Muscle of back (tissue), 11 donors: ENCODE measurements around the gene SLC2A4. TPM values are rescaled to one million over a fixed set of nuclear protein-coding genes. Genes with fewer than 3 reads are reported as not detected.
"Not testable (repeated sequence)": the region's sequence is repeated elsewhere in the genome, so short reads cannot be mapped to it uniquely, and the experiment has no call there.

Experiments
- DNase-seq, 3 donors: peaks; one replicate each; pipeline versions ENCODE4 v3.0.0 to v3.0.0-alpha.2; 2013
- polyA plus RNA-seq, 10 donors: library from polyadenylated mRNA; unstranded; fragments of 120-200 nt; gene quantifications; one replicate each; pipeline ENCODE4 v1.2.1, GENCODE V29; 2013; ENCODE audit not compliant: insufficient read length in 10 of 10

Gene SLC2A4
- polyA plus RNA-seq, 10 donors: 7.7 to 32.4 (median 26.1) TPM

DNA sequence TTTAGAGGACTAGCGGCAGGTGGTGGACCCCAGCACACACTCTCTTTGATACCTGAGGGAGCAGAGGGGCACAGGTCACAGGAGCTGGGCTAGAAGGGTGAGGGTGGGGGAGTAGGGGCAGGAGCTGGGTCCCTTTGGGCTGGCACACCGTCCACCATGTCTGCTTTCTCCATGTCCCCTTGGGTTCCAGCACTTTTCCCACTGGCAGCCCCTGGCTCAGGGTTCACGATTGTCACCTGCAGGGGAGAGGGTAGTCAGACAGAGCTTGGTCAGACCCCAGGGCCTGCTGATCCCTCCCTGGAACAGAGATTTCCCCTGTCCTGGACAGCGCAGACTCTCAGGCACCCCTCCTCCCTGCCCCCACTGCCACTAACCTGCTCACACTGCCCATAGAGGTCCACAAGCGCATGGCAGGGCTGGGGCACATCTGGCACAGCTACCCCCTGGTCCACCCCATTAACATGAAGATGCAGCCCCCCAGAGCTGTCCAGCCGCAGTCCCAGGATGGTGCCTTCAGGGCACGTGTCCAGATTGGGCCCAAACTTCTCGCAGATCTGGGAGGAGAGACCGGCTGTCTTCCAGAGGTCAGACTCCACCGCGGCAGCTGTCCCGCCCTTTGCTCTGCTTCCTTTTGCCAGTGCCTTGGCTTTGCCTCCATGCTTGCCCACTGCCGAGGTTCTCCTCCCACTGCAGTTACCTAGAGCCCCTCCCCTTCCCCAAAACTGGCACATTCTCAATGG is 36.8 kb downstream of the SLC2A4 start:
- no peak for DNase-seq

DNA sequence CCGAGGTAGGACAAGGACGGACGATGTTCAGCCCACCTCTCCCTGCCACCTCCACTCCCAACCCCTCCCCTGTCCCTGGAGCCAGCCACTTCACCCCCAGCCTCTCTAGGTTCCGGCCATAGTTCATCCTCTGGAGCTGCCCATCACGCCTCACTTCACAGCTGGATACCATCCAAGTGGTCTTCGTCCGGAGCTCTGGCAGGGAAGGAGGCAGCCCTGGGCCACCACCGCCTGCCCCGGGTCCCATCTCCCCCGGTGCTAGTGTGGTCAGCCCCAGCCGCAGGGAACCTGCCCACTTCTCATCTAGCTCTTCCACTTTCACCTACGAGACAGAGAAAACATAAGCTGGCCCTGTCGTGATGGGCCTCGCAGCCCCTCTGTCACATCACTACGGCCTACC is 39.9 kb downstream of the SLC2A4 start:
- DNase-seq: no peak

DNA sequence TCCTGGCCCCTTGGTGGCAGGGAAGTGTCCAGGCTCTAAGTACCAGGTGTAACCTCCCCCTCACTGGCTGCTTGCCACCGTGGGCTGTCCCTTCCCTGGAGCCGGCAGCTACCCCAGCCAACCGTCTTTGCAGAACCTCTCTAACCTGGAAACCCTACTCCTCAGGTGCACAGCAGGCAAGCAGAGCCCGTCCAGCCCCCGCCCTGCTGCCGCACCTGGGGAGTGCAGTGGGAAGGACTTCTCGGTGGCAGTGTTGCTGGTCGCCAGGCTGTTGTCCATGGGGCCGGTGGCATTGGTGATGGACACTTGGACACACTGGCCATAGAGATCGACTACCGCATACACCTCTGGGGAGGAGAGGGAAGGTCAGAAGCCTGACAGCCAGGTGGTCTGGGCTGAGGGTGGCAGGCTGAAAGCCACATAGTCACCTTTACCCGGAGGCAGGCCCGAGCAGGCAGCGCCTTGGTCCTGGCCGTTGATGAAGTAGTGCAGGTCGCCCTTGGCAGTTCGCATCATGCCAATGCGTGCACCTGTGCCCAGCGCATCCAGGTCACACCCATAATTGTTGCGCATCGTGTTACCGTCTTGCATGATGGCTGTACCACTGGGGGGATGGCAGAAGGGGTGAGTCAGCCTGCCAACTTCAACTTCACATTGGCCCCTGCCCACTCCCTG is 41.1 kb downstream of the SLC2A4 start:
- DNase-seq: no peak

DNA sequence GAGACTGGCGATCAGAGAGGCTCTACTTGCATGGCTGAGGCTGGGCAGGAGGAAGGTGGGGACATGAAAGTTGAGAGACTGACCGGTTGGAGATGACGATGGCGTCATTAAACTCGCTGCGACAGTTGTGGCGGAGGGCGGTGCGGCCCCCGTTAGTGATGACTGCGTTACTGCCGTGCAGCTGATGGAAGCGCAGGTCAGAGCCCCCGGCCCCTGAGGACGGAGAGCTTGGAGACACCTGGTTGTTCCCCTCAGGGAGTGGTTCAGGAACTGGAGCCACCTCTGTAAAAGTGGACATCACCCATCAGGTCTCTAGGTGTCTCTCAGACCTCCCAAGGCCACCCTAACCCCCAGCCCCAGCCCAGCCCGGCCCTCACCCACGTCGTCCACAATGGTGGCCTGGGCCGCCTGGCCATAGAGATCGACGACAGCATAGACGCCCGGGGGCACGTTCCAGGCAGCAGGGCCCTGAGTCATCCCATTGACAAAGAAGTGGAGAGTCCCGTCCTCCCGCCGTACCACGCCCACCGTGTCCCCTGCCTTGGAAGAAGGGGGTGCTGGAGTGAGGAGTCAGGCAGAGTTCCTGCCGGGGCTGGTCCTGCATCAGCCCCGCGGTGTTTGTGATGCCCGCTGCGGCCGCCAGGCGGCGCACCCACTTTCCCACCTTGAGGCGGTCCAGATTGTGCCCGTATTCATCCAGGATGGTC is 42.4 kb downstream of the SLC2A4 start:
- DNase-seq: peak in 1 of 3 donors; percentile 59

DNA sequence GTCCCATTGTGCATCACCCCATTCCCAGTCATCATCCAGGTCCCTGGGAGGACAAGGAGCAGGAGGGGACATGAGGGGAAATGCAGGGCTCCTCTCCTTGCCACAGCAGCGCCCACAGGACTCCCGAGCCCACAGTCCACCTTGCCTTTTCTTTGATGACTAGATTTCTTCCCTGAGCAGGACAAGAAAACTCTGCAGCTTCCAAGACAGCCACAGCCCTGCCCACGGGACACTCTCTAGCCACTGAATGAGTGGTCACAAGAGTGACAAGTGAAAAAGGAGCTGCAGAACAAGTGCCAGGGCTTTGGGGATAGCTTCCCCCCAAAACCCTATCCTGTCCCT is 42.9 kb downstream of the SLC2A4 start:
- no peak for DNase-seq

DNA sequence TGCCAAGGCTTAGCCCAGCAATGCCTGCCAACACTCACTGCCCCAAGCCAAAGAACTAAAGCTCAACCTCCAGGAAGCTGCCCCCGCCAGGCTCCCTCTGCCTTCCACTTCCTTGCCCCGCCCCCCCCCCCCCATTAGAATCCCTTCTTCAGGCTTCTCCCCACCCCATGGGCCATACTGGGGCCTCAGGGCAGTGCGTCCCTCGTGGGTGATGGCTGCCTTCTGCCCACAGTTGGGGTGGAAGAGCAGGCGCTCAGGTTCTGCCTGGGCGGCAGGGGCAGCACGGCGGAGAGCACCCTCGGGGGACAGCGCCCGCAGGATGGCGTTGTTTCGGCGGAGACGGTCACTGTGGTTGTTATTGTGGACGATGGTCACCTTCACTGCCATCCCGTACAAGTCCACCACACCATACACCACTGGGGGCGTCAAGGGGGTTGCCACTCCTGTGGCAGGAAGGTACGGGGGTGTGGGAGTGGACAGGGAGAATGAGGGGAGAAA is 43.6 kb downstream of the SLC2A4 start:
- DNase-seq: no peak

DNA sequence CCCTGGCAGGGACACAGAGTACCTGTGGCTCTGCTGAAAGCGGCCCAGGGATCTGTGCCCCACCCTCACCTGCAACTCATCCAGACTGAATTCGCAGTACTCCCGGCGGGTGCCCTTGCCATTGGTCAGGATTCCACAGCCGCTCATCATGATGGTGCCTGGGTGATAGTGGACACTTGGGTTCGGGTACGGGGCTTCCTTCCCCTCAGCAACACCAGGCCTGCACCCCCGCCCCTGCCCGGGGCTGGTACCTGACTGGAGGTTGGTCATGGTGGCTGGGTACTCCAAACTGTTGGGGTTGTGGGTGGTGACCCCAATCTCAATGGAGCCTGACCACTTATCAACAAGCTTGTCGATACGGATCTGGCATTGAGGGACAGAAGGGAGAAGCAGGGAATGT is 44.7 kb downstream of the SLC2A4 start:
- no peak for DNase-seq

DNA sequence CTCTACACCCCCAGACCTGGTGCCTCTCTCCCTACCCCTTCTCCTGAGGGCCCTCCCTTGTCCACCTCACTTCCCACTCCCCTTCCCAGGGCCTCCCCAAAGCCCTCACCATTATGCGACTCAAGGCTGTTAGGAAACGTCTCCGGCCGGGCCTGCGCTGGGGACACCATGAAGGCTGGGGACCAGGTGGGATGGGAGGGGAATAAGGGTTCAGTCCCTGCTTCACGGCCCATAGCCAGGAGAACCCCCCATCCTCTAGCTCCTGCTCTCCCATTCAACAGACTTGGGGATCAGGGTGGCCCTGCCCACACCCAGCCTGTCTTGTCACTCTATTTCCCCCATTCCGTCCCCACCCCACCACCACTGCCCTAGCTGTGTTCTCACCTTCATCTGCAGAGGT is 45.5 kb downstream of the SLC2A4 start:
- DNase-seq: no peak

DNA sequence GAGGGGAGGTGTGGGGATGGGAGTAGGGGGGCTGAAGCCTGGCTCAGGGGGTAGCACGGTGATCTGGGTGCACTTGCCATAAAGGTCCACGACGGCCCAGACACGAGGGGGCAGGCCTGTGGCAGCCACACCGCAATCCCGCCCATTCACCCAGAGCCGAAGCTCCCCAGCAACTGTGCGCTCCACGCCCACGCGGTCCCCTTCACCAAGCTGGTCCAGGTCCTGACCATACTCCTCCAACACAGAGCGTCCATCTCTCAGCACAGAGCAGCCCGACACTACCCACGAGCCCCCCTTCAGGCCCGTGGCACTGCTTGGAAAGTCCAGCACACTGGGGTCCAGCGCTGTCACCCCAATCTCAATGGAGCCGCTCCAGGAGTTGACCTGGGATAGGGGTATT is 46.0 kb downstream of the SLC2A4 start:
- DNase-seq: no peak

DNA sequence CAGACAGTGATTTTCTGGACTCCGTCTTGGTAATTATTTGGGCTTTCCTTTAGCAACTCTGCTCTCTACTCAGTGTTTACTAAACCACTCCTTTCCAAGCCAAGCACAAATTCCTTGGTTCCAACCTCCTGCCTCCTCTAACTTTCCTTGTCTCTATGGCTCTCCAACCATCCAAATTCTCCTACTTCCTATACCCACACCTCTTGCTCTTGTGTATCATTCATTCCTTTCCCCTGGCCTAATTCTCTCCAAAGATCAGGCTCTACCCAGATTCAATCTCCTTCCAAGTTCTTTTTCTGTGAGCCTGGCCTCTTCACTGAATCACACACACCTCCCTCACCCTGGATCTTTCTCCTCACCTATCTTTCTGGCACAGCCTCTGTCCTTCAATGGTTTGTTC is 46.5 kb downstream of the SLC2A4 start:
- no peak for DNase-seq

DNA sequence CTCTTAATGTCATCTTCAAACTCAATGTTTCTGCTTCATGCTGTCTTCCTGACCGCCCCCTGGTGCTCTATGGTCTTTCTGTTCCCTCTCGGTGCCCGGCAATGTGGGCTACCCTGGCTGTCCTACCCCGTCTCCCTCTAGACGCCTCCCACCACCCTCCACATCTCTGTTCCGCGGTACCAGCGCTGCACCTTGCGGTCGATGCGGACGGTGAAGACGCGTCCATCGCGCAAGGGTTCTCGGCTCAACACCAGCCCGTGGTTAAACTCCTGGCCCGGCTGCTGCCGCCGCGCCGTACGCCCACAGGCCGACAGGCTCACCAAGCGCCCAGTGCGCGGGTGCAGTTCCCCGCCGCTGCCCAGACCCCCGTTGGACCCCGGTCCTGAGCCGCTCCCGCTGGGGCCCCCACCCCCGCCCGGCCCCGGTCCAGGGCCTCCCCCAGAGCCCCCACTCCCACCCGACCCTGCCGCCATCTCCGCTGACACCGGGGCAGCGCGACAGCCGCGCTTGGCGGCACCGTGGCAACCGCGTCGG is 47.4 kb downstream of the SLC2A4 start, which contains the start of gene NEURL4:
Gene NEURL4, minus strand, starts transcription at position 496 of the 534 bp plus-strand sequence. Its CDS starts 23 bp downstream, at position 473.
- DNase-seq: no peak

DNA sequence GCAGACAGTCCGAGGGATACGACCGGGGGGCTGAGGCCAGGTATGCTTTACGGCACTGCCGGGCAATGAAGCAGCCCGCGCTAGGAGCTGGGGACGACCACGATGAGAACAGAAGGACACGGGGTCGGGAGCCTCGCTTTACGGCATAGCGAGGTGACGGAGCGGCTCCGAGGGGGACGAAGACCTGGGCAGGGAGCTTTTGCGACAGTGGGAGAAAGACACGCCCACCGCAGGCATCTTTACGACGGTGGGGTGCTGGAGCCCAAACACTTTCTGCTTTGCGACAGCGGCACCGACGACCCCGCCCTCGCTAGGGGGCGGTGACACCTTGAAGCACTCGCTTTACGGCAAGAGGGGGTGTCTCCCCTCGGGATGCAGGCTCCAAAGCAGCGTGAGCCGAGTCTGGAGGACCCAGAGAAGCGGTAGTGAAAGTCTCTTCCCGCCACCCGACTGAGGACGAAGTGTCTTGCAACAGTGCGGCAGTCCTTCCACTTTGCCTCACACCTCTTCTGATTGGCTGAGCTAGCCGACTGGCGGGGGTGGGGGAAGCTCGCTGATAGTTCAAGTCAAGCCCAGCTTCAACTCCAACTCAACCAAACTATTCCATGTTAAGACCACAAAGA is 48.0 kb downstream of the SLC2A4 start:
- DNase-seq: peak; percentile 99 to 100 (median 99)

DNA sequence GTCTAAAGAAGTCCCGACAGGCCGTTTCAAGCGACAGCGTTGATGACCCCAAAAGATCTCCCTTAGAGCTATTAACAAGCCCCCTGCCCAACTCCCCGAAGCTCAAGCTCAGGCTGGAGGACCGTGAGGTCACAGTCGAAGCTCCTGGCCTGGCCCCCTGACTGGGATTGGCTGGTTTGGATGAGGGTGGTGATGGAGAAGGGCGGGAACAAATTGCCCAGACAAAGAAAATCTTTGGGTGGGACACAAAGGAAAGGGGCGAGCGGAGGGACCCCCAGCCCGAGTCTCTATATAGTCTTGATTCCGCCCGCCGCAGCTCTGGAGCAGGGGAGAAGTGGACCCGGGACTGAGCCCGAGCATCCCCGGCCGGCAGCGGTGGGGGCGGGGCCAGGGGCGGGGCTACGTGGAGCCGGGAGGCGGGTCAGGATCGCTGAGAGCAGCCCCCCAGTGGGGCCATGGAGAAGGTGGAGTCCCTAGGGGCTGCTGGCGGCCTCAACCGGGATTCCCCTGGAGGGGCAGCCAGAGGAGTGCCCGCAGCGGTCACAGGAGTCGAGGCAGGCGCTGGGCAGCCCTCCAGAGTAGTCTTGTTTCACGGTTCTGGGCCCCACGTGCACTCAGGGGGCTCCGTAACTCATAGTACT is 48.6 kb downstream of the SLC2A4 start:
- DNase-seq: peak in 2 of 3 donors; percentile 82 to 90

DNA sequence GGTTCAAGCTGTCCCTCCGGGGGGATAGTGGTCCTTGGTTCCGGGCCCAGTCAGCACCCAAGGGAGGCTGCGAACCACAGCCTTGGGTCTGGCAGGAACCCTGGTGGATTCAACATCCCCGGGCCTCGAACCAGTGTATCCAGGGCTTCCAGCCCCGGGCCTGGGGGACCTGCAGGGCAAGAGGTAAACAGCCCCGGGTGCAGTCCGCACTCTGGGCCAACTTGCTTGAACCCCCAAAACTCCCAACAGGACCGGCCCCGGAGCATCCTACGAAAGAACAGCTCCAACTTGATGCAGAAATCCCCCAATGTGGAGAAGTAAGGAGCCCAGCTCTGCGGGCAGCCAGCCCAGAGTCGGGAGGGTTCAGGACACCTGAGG is 49.1 kb downstream of the SLC2A4 start:
- no peak for DNase-seq

DNA sequence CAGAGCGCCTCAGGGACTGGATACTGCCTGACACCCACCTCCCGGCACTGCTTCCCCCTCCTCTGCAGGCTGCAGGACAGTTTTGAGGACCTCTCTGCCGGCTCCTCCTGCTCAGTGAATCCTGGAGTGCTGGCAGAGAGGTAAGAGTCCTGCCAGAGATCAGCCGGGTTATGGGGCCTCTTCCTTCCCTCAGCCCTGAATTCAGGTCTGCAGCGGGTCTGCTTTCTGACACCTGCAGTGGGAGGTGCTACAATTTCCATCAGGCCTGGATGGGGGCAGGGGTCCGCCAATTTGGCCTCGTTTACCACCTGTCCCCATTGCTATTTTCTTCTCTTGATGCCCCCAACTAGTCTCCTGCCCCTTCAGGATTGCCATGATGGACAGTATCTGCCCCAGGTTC is 50.6 kb downstream of the SLC2A4 start:
- DNase-seq: no peak

DNA sequence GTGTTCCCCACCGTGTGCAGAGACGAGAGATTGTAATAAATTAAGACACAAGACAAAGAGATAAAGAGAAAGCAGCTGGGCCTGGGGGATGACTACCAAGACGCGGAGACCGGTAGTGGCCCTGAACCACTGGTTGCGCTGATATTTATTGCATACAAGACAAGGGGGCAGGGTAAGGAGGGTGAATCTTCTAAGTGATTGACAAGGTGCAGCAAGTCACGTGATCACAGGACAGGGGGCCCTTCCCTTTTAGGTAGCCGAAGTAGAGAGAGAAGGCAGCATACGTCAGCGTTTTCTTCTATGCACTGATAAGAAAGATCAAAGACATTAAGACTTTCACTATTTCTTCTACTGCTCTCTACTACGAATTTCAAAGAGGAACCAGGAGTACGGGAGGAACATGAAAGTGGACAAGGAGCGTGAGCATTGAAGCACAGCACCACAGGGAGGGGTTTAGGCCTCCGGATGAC is 51.1 kb downstream of the SLC2A4 start:
- DNase-seq: not testable (repeated sequence)

DNA sequence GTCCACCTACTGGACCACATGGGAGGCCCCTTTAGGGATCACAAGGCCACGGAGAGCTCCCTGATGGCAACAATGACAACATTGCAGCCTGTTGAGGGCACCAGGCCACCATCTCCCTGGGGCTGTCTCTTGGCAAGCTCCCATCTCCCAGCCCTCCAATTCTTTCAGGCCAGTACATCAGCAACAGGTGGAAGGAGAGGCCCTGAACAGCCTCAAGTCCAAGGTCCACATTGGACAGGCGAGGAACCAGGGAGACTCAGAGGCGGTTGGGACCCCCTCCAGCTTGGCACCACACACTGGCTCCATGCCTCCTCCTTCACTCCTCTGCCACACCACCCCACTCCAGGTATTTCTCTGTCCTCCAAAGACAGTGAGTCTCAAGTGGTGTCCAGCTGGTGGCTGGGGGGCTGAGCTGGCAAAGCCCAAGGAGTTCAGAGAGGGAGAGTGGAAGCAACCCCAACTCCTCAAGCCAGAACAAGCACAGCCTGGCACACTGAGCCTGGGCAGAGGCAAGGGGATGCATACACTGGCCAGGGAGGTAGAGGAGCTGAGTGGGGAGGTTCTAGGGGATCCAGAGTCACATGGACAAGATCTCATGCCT is 53.5 kb downstream of the SLC2A4 start:
- DNase-seq: no peak

DNA sequence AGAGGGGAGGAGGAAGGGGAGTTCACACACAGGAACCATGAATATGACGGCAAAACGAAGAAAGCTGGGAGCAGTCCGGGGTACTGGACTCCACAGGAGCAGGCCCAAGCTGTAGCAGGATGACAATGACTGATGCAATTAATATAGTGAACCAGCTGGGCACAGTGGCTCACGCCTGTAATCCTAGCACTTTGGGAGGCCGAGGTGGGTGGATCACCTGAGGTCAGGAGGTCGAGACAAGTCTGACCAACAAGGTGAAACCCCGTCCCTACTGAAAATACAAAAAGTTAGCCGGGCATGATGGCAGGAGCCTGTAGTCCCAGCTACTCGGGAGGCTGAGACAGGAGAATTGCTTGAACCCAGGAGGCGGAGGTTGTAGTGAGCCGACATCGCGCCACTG is 54.2 kb downstream of the SLC2A4 start:
- not testable (repeated sequence) for DNase-seq

DNA sequence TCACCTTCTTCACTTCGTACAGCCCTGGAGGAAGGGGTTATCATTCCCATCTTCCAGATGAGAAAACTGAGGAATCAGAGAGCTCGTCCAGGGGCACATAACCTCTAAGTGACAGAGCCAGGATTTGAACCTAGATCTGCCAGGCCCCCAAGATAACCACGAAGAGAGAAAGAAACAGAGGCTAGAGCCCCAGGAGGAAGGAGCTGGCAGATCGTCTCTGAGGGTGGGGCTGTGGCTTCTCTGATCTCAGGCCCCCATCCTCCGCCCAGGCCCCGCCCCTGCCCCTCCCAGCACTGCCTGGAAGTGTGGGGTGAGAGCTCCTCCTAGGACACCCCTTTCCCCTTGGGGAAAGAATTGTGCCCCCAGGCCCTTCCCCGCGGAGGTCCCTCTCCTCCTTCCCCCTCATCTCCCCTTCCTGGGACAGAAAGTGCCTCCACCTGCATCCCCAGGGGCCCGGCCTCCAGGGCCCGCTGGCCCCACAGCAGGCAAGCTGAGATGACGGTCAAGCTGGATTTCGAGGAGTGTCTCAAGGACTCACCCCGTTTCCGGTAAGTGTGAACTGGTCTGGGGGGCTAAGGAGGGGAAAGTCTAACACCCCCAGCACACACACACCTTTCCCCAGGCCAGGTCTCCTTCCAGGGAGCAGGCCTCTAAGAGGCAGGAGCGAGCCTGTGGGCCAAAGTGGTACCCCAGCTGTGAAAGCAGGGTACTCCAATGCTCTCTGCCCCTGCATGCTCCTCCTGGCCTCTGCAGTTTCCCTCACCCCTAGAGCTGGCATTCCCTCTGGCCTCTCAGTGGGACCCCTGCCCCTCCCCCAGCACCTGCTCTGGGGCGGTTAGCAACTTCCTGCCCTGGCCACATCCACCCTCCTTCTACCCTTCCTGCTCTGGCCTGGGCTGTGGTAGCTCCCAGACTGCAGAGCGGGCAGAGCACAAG is 55.0 kb downstream of the SLC2A4 start, which contains the start of gene ACAP1:
Gene ACAP1, plus strand, starts transcription at position 290 of the 936 bp plus-strand sequence. Its CDS starts 206 bp downstream, at position 496.
- DNase-seq: no peak

DNA sequence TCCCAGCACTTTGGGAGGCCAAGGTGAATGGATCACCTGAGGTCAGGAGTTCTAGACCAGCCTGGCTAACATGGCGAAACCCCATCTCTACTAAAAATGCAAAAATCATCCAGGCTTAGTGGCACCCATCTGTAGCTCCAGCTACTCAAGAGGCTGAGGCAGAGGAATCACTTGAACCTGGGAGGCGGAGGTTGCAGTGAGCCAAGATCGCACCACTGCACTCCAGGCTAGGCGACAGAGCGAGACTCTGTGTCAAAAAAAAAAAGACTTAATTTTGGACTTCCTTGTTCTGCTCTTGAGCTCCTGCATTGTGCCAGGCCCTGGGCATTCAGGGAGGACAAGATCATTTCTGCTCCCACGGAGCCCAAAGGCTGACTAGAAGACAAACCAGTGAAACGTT is 56.1 kb downstream of the SLC2A4 start:
- DNase-seq: not testable (repeated sequence)
